Measurements from ENCODE around the gene NRG2.

NRG2 gene

DNA sequence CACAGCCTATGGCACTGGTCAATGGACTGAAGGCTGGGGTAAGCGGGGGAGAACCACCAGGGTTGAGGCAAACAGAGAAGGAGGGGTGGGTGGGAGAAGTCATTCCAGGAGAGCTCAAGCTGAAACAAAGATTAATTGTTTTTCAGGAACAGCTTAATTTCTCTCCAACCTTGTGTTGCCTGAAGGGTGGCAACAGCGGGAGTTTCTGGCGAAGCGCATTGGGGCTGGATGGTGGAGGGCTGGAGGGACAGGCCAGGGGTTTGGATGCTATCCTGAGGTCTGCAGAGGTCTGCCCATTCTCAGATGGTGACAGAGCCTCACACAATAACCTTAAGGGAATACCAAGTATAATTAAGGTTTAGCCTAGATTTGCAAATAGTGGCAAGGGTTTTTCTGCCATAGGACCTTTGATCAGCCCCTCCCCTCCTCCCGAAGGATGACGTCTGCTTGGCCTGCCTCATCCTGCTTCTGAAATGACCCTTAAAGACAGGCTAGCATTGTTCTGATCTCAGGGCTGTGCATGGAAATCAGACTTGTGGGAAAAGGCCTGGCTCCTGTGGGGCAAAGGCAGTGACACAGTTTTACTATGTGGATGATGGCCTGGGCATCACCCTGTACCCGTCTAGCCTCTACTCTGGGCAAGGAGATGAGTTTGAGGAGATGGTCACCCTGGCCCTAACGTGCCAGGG, 214.7 kb downstream of the NRG2 start (continued):
- TF ChIP-seq, protein P1, sequence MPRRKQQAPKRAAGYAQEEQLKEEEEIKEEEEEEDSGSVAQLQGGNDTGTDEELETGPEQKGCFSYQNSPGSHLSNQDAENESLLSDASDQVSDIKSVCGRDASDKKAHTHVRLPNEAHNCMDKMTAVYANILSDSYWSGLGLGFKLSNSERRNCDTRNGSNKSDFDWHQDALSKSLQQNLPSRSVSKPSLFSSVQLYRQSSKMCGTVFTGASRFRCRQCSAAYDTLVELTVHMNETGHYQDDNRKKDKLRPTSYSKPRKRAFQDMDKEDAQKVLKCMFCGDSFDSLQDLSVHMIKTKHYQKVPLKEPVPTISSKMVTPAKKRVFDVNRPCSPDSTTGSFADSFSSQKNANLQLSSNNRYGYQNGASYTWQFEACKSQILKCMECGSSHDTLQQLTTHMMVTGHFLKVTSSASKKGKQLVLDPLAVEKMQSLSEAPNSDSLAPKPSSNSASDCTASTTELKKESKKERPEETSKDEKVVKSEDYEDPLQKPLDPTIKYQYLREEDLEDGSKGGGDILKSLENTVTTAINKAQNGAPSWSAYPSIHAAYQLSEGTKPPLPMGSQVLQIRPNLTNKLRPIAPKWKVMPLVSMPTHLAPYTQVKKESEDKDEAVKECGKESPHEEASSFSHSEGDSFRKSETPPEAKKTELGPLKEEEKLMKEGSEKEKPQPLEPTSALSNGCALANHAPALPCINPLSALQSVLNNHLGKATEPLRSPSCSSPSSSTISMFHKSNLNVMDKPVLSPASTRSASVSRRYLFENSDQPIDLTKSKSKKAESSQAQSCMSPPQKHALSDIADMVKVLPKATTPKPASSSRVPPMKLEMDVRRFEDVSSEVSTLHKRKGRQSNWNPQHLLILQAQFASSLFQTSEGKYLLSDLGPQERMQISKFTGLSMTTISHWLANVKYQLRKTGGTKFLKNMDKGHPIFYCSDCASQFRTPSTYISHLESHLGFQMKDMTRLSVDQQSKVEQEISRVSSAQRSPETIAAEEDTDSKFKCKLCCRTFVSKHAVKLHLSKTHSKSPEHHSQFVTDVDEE (CRISPR knock-in tag; IDR thresholded peaks at IDR 0.05): no peak
- TF ChIP-seq PPARA (CRISPR knock-in tag; IDR thresholded peaks at IDR 0.05; ENCODE audit: borderline replicate concordance) (no peak), ZNF565 (CRISPR knock-in tag; conservative IDR thresholded peaks at IDR 0.05; ENCODE audit: low read depth) (no peak)

DNA sequence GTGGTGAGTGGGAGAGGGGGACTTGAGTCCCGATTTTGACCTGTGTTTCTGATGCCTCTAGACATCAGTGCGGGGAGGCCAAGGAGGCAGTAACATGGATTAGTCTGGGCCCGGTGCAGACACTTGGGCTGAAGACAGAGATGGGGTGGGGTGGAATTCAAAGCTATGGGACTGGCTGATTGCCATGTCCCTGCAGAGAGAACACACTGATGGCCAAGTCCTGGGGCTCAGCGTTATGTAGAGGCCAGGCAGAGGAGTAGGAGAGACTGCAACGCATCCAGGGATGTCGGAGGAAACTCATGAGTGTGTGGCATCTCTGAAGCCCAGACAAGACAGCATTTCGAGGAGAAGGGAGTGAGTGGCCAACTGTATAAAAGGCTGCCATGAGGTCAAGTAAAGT, 217.4 kb downstream of the NRG2 start:
- no peak for TF ChIP-seq PPARA (CRISPR knock-in tag; IDR thresholded peaks at IDR 0.05; ENCODE audit: borderline replicate concordance)
- no peak for TF ChIP-seq ZNF565 (CRISPR knock-in tag; conservative IDR thresholded peaks at IDR 0.05; ENCODE audit: low read depth)
- no peak for TF ChIP-seq ZNF70 (CRISPR knock-in tag; IDR thresholded peaks at IDR 0.05)
- ATAC-seq: no peak

DNA sequence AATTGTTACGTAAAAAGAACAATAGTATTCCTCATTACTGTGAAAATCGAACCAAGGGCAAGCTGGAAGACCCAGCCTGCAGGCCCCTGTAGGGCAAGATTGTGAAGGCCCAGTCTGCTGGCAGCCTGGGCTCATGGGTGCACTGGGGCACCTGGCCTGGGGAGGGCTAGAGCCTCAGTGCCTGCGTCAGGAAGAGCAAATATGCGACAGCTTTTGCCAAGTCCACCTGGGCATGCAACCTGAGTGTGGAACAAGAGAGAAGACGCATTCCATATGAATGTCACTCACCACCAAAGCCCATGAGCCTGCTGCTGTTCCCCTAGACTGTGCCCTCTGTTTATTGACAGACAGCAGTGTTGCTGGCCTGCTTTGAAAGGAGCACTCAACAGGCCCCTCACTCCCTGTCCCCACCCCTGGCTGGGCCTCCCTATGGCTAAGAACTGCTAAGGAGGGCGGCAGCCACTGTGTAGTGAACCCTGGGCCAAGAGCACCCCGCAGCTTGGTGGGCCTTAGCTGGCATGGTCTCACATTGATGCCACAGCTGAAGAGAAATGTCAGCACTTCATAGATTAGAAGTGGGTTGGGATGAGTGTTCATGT, 219.2 kb downstream of the NRG2 start:
- no peak for ATAC-seq
- TF ChIP-seq CSDC2 (CRISPR knock-in tag; IDR thresholded peaks at IDR 0.05) (no peak), ISL1 (CRISPR knock-in tag; IDR thresholded peaks at IDR 0.05) (no peak), ZNF565 (CRISPR knock-in tag; conservative IDR thresholded peaks at IDR 0.05; ENCODE audit: low read depth) (no peak), ZFP3 (CRISPR knock-in tag; IDR thresholded peaks at IDR 0.05) (no peak), OSR1 (CRISPR knock-in tag; IDR thresholded peaks at IDR 0.05) (no peak), ZFP30 (CRISPR knock-in tag; IDR thresholded peaks at IDR 0.05) (no peak), GLIS3 (CRISPR knock-in tag; IDR thresholded peaks at IDR 0.05) (no peak), ARNTL (CRISPR knock-in tag; IDR thresholded peaks at IDR 0.05; ENCODE audit: borderline replicate concordance, low read depth) (no peak)
- TF ChIP-seq, protein P2, sequence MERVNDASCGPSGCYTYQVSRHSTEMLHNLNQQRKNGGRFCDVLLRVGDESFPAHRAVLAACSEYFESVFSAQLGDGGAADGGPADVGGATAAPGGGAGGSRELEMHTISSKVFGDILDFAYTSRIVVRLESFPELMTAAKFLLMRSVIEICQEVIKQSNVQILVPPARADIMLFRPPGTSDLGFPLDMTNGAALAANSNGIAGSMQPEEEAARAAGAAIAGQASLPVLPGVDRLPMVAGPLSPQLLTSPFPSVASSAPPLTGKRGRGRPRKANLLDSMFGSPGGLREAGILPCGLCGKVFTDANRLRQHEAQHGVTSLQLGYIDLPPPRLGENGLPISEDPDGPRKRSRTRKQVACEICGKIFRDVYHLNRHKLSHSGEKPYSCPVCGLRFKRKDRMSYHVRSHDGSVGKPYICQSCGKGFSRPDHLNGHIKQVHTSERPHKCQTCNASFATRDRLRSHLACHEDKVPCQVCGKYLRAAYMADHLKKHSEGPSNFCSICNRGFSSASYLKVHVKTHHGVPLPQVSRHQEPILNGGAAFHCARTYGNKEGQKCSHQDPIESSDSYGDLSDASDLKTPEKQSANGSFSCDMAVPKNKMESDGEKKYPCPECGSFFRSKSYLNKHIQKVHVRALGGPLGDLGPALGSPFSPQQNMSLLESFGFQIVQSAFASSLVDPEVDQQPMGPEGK (CRISPR knock-in tag; IDR thresholded peaks at IDR 0.05; ENCODE audit: borderline replicate concordance): no peak

DNA sequence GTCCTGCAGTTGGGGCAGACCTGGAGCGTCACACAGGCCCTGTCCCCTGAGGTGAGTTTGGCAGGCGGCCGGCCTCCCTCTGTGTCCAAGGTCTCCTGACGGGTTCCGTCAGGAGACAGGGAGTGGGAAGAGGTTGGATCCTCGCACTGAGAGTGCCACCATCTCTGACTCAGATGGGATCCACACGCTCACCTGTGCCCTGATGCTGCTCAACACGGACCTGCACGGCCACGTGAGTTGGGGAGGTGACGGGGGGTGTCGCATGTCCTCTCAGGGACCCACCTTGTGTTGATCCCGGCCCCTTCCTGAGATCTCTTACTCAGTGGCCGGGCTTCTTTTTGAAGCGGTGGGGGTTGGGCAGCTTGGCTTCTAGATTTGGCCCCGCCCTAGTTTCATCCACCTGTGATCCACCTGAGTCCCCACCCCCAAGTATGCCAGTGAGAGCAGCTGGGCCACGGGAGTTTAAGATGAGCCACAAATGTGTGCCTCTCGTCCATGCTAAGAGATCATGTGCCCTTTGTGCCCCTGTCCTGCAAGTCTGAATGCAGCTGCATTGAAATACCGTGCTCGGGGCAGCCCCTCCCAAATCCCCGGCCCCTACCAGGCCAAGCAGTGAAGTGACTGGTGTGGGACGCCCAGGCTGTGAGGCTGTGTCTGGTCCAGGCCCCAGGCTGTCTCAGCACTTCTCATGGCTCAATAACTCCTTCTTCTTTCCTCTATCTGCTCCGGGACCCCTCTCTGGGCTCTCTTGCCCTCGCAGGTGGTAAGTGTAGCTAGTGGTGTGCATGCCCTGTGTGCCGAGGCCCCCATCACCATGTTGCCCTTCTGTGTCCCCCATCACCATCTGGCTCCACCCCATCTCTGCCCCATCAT, 220.3 kb downstream of the NRG2 start:
- no peak for ATAC-seq

More for the DNA sequence above, 220.3 kb downstream of the NRG2 start:
- TF ChIP-seq OSR1 (CRISPR knock-in tag; IDR thresholded peaks at IDR 0.05): no peak
- TF ChIP-seq ZNF565 (CRISPR knock-in tag; conservative IDR thresholded peaks at IDR 0.05; ENCODE audit: low read depth): no peak
- TF ChIP-seq, protein P2 (CRISPR knock-in tag; IDR thresholded peaks at IDR 0.05; ENCODE audit: borderline replicate concordance): no peak
- TF ChIP-seq RARB (CRISPR knock-in tag; IDR thresholded peaks at IDR 0.05): no peak
- no peak for TF ChIP-seq BACH2 (CRISPR knock-in tag; IDR thresholded peaks at IDR 0.05; ENCODE audit: borderline replicate concordance)
- TF ChIP-seq PPARA (CRISPR knock-in tag; IDR thresholded peaks at IDR 0.05; ENCODE audit: borderline replicate concordance): no peak
- no peak for TF ChIP-seq ZFP3 (CRISPR knock-in tag; IDR thresholded peaks at IDR 0.05)
- no peak for TF ChIP-seq ZFP30 (CRISPR knock-in tag; IDR thresholded peaks at IDR 0.05)
- TF ChIP-seq ESRRG (CRISPR knock-in tag; IDR thresholded peaks at IDR 0.05): no peak
- TF ChIP-seq TCF4 (CRISPR knock-in tag; IDR thresholded peaks at IDR 0.05; ENCODE audit: borderline replicate concordance): no peak
- TF ChIP-seq, protein P1 (CRISPR knock-in tag; IDR thresholded peaks at IDR 0.05): no peak
- TF ChIP-seq ZNF8 (CRISPR knock-in tag; IDR thresholded peaks at IDR 0.05): no peak
- TF ChIP-seq CSDC2 (CRISPR knock-in tag; IDR thresholded peaks at IDR 0.05): no peak
- no peak for TF ChIP-seq SNAI2 (CRISPR knock-in tag; IDR thresholded peaks at IDR 0.05)
- TF ChIP-seq, protein P3, sequence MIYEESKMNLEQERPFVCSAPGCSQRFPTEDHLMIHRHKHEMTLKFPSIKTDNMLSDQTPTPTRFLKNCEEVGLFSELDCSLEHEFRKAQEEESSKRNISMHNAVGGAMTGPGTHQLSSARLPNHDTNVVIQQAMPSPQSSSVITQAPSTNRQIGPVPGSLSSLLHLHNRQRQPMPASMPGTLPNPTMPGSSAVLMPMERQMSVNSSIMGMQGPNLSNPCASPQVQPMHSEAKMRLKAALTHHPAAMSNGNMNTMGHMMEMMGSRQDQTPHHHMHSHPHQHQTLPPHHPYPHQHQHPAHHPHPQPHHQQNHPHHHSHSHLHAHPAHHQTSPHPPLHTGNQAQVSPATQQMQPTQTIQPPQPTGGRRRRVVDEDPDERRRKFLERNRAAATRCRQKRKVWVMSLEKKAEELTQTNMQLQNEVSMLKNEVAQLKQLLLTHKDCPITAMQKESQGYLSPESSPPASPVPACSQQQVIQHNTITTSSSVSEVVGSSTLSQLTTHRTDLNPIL (CRISPR knock-in tag; IDR thresholded peaks at IDR 0.05; ENCODE audit: low read depth): no peak
- TF ChIP-seq, protein P4, sequence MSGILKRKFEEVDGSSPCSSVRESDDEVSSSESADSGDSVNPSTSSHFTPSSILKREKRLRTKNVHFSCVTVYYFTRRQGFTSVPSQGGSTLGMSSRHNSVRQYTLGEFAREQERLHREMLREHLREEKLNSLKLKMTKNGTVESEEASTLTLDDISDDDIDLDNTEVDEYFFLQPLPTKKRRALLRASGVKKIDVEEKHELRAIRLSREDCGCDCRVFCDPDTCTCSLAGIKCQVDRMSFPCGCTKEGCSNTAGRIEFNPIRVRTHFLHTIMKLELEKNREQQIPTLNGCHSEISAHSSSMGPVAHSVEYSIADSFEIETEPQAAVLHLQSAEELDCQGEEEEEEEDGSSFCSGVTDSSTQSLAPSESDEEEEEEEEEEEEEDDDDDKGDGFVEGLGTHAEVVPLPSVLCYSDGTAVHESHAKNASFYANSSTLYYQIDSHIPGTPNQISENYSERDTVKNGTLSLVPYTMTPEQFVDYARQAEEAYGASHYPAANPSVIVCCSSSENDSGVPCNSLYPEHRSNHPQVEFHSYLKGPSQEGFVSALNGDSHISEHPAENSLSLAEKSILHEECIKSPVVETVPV (CRISPR knock-in tag; IDR thresholded peaks at IDR 0.05): no peak
- TF ChIP-seq ZC3H10 (CRISPR knock-in tag; IDR thresholded peaks at IDR 0.05): no peak
